Upper lobe of left lung (tissue), 6 donors: Measurements from ENCODE around the gene PFDN5. TPM values are rescaled to one million over a fixed set of nuclear protein-coding genes. Genes with fewer than 3 reads are reported as not detected.
A peak's percentile ranks its signal among the peaks of the same experiment; 100 is the strongest.
"Not testable (repeated sequence)": the region's sequence is repeated elsewhere in the genome, so short reads cannot be mapped to it uniquely, and the experiment has no call there.

ENCODE experiments used
- ATAC-seq, 2 donors: fragments of 200-7000 bp; cut with Tn5 transposase; one replicate each; pipeline ENCODE4 v1.9.1; 2022; ENCODE audit warnings: mild to moderate bottlenecking in 2 of 2, moderate library complexity in 2 of 2; ENCODE audit not compliant: low FRiP score in 2 of 2
- DNase-seq, 2 donors: peaks; one replicate each; pipeline ENCODE4 v3.0.0-alpha.2; 2019 to 2020
- H3K27ac ChIP-seq, 4 donors: fragments of 200-600 bp; sonication (generic); one replicate each; pipeline ENCODE4 v1.5.1; 2016 to 2019
- H3K27me3 ChIP-seq, 4 donors: fragments of 200-600 bp; sonication (generic); one replicate each; pipeline ENCODE4 v1.5.1; 2017 to 2019
- H3K36me3 ChIP-seq, 4 donors: fragments of 200-600 bp; sonication (generic); one replicate each; pipeline ENCODE4 v1.5.1; 2016 to 2019
- H3K4me1 ChIP-seq, 4 donors: fragments of 200-600 bp; sonication (generic); one replicate each; pipeline ENCODE4 v1.5.1; 2018 to 2019
- H3K4me3 ChIP-seq, 4 donors: fragments of 200-600 bp; sonication (generic); one replicate each; pipeline ENCODE4 v1.5.1; 2017 to 2019; ENCODE audit warnings: mild to moderate bottlenecking in 2 of 4, moderate library complexity in 1 of 4
- H3K9me3 ChIP-seq, 4 donors: fragments of 200-600 bp; sonication (generic); one replicate each; pipeline ENCODE4 v1.5.1; 2018 to 2019
- EP300 ChIP-seq, 4 donors: sonication (generic); formaldehyde crosslinking; IDR thresholded peaks; one replicate each; pipeline ENCODE4 v1.5.1; 2017; ENCODE audit warnings: antibody characterized with exemption in 4 of 4, control low read depth in 2 of 4
- POLR2A ChIP-seq, 4 donors: fragments of 450-650 bp; IDR thresholded peaks; one replicate each; pipeline ENCODE4 v1.5.1; 2016 to 2017; ENCODE audit warnings: antibody characterized with exemption in 4 of 4, mild to moderate bottlenecking in 2 of 4
- POLR2AphosphoS5 ChIP-seq, 2 donors: sonication (generic); formaldehyde crosslinking; IDR thresholded peaks; one replicate each; pipeline ENCODE4 v1.5.1; 2017; ENCODE audit warnings: antibody characterized with exemption in 2 of 2
- WGBS, 2 donors: methylation state at CpG; one replicate each; pipeline ENCODE4 v1.1.5; 2017 to 2018; 5-methylcytosine and 5-hydroxymethylcytosine counted together
- total RNA-seq, 6 donors: library from RNA; depleted of rRNA in 4 of 6; stranded (reverse); fragments of >200 nt in 4 of 6; gene quantifications; one replicate each; pipeline versions ENCODE4 v1.1.0 to v1.2.1, GENCODE V29; 2016 to 2021
- TF ChIP-seq, protein P1 (sequence below), 6 experiments: fragments of 450-650 bp in 4 of 6; fragments of 200-600 bp in 2 of 6; sonication (generic) in 2 of 6; IDR thresholded peaks; one replicate each; pipeline ENCODE4 v1.5.1; 2016 to 2019; ENCODE audit warnings: antibody characterized with exemption in 6 of 6
- donor health status: DM: no; HTN: no; CAD: no; lungs with moderate emphysema.
- donor health status: DM: no; HTN: yes; CAD: no; lungs with severe emphysema.

PFDN5 gene
- total RNA-seq, 6 donors from 2014 or later = 374 to 580 (median 445) TPM

DNA sequence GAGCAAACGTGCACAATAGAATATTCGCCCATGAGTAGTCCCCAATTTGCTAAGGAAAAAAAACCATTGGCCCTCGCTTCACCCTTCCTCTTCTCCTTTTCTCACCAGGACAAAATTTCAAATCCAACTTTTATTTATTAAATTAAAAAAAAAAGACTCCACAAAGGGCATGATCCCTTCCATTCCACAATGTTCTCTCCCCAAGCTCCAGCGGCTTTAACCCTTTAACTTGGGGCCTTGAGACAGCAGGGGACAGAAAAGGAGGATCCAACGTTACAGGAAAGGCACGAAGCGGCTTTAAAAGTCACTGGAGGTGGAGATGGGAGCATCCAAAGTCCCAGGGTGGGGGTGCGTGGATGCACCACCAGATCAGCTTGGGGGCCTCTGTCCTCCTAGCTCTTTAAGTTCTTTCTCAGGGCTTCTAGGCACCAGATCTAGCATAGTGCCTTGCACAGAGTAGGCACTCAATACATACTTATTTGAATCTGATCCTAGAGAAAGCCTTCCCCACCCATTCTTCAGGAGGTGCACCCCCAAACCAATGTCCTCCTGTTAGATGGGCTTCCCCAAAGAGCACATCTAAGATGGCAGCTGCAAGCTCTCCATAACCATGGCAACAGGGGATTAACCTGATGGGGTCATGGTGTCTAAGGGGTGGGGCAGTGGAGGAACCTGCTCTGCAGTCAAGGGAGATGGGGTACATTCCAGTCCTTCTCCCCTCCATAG lies 31.3 kb downstream of the PFDN5 start:
- Histone ChIP-seq H3K4me1 (peaks cover 23 to 30% (median 24%) of the 10 kb centered on the region in 4 donors), H3K9me3 (no peaks in the 10 kb centered on the region), H3K36me3 (no peaks in the 10 kb centered on the region), H3K4me3 (no peak overlapping the region), H3K27me3 (no peaks in the 10 kb centered on the region), H3K27ac (no peak overlapping the region)
- TF ChIP-seq EP300 (IDR thresholded peaks at IDR 0.05) (no peak), POLR2AphosphoS5 (IDR thresholded peaks at IDR 0.05) (no peak), POLR2A (IDR thresholded peaks at IDR 0.05) (no peak)
- TF ChIP-seq, protein P1, sequence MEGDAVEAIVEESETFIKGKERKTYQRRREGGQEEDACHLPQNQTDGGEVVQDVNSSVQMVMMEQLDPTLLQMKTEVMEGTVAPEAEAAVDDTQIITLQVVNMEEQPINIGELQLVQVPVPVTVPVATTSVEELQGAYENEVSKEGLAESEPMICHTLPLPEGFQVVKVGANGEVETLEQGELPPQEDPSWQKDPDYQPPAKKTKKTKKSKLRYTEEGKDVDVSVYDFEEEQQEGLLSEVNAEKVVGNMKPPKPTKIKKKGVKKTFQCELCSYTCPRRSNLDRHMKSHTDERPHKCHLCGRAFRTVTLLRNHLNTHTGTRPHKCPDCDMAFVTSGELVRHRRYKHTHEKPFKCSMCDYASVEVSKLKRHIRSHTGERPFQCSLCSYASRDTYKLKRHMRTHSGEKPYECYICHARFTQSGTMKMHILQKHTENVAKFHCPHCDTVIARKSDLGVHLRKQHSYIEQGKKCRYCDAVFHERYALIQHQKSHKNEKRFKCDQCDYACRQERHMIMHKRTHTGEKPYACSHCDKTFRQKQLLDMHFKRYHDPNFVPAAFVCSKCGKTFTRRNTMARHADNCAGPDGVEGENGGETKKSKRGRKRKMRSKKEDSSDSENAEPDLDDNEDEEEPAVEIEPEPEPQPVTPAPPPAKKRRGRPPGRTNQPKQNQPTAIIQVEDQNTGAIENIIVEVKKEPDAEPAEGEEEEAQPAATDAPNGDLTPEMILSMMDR (IDR thresholded peaks at IDR 0.05) = no peak
- ATAC-seq = no peak
- DNase-seq = no peak
- WGBS, 2 donors = 84 to 88% methylated on average over 8 of the region's 8 CpGs

GRCh38 chr12:53327435-53328042 lies 32.2 kb downstream of the PFDN5 start:
- DNase-seq = no peak
- Histone ChIP-seq H3K27me3 (no peaks in the 10 kb centered on the region), H3K4me3 (no peak overlapping the region), H3K4me1 (peaks cover 17 to 25% (median 19%) of the 10 kb centered on the region in 4 donors), H3K27ac (no peak overlapping the region), H3K9me3 (no peaks in the 10 kb centered on the region), H3K36me3 (no peaks in the 10 kb centered on the region)
- TF ChIP-seq, protein P1 (IDR thresholded peaks at IDR 0.05) = peak in 3 of 6 experiments; percentile 24 to 39 (median 29)
- no peak for TF ChIP-seq POLR2A (IDR thresholded peaks at IDR 0.05)
- ATAC-seq = no peak
- WGBS, 2 donors = 85 to 91% methylated on average over 3 of the region's 3 CpGs

GRCh38 chr12:53328043-53328435 lies 32.7 kb downstream of the PFDN5 start:
- H3K9me3 ChIP-seq = no peaks in the 10 kb centered on the region
- ATAC-seq (no peak), DNase-seq (no peak)
- peaks cover 17 to 25% (median 19%) of the 10 kb centered on the region in 4 donors for H3K4me1 ChIP-seq
- TF ChIP-seq POLR2A (IDR thresholded peaks at IDR 0.05) (no peak), EP300 (IDR thresholded peaks at IDR 0.05) (no peak), POLR2AphosphoS5 (IDR thresholded peaks at IDR 0.05) (no peak)
- TF ChIP-seq, protein P1 (IDR thresholded peaks at IDR 0.05) = no peak
- no peaks in the 10 kb centered on the region for H3K27me3 ChIP-seq
- H3K27ac ChIP-seq = no peak overlapping the region
- no peak overlapping the region for H3K4me3 ChIP-seq
- WGBS, 2 donors = 40 to 51% methylated on average over 2 to 15 of the region's 16 CpGs
- H3K36me3 ChIP-seq = no peaks in the 10 kb centered on the region

DNA sequence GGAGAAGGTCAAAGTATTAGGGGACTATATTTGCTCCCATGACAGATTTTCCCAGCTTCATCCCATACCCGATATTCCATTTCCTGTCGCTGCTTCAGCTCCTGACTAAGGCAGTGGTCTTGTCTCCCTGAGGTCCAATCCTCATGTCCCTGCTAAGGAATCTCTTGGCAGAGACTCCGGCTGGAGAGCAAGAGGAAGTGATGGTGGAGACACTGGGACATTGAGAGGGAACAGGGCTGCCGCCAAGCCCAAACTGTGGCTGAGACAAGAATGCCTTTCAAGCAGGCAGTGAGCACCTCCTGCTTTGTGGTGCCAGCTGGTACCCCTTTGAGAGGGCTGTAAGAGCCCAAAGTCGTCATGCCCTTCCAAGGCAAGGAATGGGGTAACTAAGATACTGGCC lies 35.3 kb downstream of the PFDN5 start:
- no peaks in the 10 kb centered on the region for H3K27me3 ChIP-seq
- no peak overlapping the region for H3K27ac ChIP-seq
- DNase-seq (no peak), ATAC-seq (no peak)
- peaks cover 5 to 6% (median 6%) of the 10 kb centered on the region in 4 donors for H3K4me1 ChIP-seq
- 79 to 83% methylated on average over 5 of the region's 5 CpGs for WGBS, 2 donors
- H3K4me3 ChIP-seq = no peak overlapping the region
- H3K36me3 ChIP-seq = no peaks in the 10 kb centered on the region
- TF ChIP-seq POLR2AphosphoS5 (IDR thresholded peaks at IDR 0.05) = no peak
- TF ChIP-seq, protein P1 (IDR thresholded peaks at IDR 0.05) = no peak
- no peak for TF ChIP-seq EP300 (IDR thresholded peaks at IDR 0.05)
- TF ChIP-seq POLR2A (IDR thresholded peaks at IDR 0.05) = no peak
- no peaks in the 10 kb centered on the region for H3K9me3 ChIP-seq

GRCh38 chr12:53332339-53332738 lies 37.0 kb downstream of the PFDN5 start:
- H3K36me3 ChIP-seq, H3K9me3 ChIP-seq, ATAC-seq, DNase-seq, H3K4me1 ChIP-seq, H3K27me3 ChIP-seq, H3K4me3 ChIP-seq, H3K27ac ChIP-seq: not testable (repeated sequence)
